B cell (primary cell): ENCODE results near the gene DLG1. TPM values are rescaled to one million over a fixed set of nuclear protein-coding genes. Genes with fewer than 3 reads are reported as not detected.

ENCODE experiments used
- ATAC-seq: fragments of 200-7000 bp; cut with Tn5 transposase; one replicate; pipeline ENCODE4 v1.10.0; 2021; ENCODE audit warnings: low read depth, mild to moderate bottlenecking, moderate number of reproducible peaks, moderate library complexity
- CTCF ChIA-PET: fragments of 350-600 bp; sonication (Branson Sonifier 250); formaldehyde crosslinking; loops from one replicate; lab custom pipeline; 2021; ENCODE audit warnings: antibody characterized with exemption, inconsistent platforms; lab: Charles Lee
- POLR2A ChIA-PET: fragments of 350-600 bp; sonication (Branson Sonifier 250); formaldehyde crosslinking; loops from one replicate; lab custom pipeline; 2021; ENCODE audit warnings: antibody characterized with exemption; lab: Charles Lee
- DNase-seq: peaks from one replicate; pipeline ENCODE4 v3.0.0; 2013
- H2AFZ ChIP-seq: 2 replicates; pipeline ENCODE4 v1.6.1; 2012; ENCODE audit warnings: mild to moderate bottlenecking, low read depth, low read length; ENCODE audit not compliant: insufficient read depth, poor library complexity, severe bottlenecking
- H3K27ac ChIP-seq, 2 donors: 1 replicate in 1 of 2; 2 replicates in 1 of 2; pipeline ENCODE4 v1.5.1; 2012 to 2013; ENCODE audit warnings: low read length in 2 of 2, mild to moderate bottlenecking in 2 of 2, moderate library complexity in 1 of 2
- H3K27me3 ChIP-seq, 4 experiments: fragments of 200-600 bp in 1 of 4; sonication (generic) in 1 of 4; replicated peaks in 1 of 4; 1 replicate in 2 of 4; 2 replicates in 2 of 4; pipeline versions ENCODE4 v1.6.1 to v1.7.0; 2013 to 2016; ENCODE audit warnings: low read length in 3 of 4, mild to moderate bottlenecking in 2 of 4, mixed read lengths in 1 of 4, moderate library complexity in 1 of 4; ENCODE audit not compliant: insufficient read depth in 4 of 4, control insufficient read depth in 3 of 4; ENCODE audit errors: control extremely low read depth in 1 of 4
- H3K36me3 ChIP-seq, 2 experiments: replicated peaks in 1 of 2; 1 replicate in 1 of 2; 2 replicates in 1 of 2; pipeline versions ENCODE4 v1.6.1 to v1.7.1; 2013; ENCODE audit warnings: low read length in 1 of 2; ENCODE audit not compliant: insufficient read depth in 2 of 2, control insufficient read depth in 1 of 2; ENCODE audit errors: control extremely low read depth in 1 of 2, extremely low read depth in 1 of 2
- H3K4me1 ChIP-seq, 2 donors: fragments of 200-600 bp in 1 of 2; sonication (generic) in 1 of 2; 1 replicate in 1 of 2; 2 replicates in 1 of 2; pipeline versions ENCODE4 v1.5.1 to v1.6.1; 2013 to 2017; ENCODE audit warnings: low read length in 2 of 2; ENCODE audit not compliant: control insufficient read depth in 2 of 2, insufficient read depth in 2 of 2
- H3K4me2 ChIP-seq: replicated peaks from 2 replicates; pipeline ENCODE3; 2012; ENCODE audit warnings: mild to moderate bottlenecking, low read depth, low read length; ENCODE audit not compliant: poor library complexity, severe bottlenecking
- H3K4me3 ChIP-seq, 5 experiments: fragments of 200-600 bp in 1 of 5; sonication (generic) in 1 of 5; 1 replicate in 3 of 5; 2 replicates in 2 of 5; pipeline versions ENCODE4 v1.5.1 to v1.7.0; 2011 to 2016; ENCODE audit warnings: low read length in 4 of 5, mild to moderate bottlenecking in 4 of 5, low read depth in 2 of 5, control low read depth in 1 of 5, moderate library complexity in 1 of 5; ENCODE audit not compliant: insufficient read depth in 1 of 5; ENCODE audit errors: control extremely low read depth in 1 of 5, extremely low read depth in 1 of 5
- H3K79me2 ChIP-seq: fragments of 200-600 bp; sonication (generic); one replicate; pipeline ENCODE4 v1.6.0; 2016; ENCODE audit warnings: low read length; ENCODE audit not compliant: control insufficient read depth, insufficient read depth
- H3K9ac ChIP-seq: fragments of 200-600 bp; sonication (generic); 2 replicates; pipeline ENCODE4 v1.6.1; 2017; ENCODE audit warnings: mild to moderate bottlenecking, low read length, moderate library complexity
- H3K9me3 ChIP-seq, 3 donors: one replicate each; pipeline versions ENCODE4 v1.6.1 to v1.7.1; 2013; ENCODE audit warnings: low read length in 2 of 3; ENCODE audit not compliant: control insufficient read depth in 2 of 3, insufficient read depth in 1 of 3; ENCODE audit errors: control extremely low read depth in 1 of 3
- H4K20me1 ChIP-seq: 2 replicates; pipeline ENCODE4 v1.6.0; 2012; ENCODE audit warnings: mild to moderate bottlenecking, low read length; ENCODE audit not compliant: insufficient read depth, control insufficient read depth, poor library complexity, severe bottlenecking
- H3K27ac Mint-ChIP-seq: one replicate; pipeline ENCODE4 v1.8.0; 2021; ENCODE audit warnings: mixed read lengths
- H3K27me3 Mint-ChIP-seq: one replicate; pipeline ENCODE4 v1.8.0; 2021; ENCODE audit warnings: mixed read lengths
- H3K4me1 Mint-ChIP-seq: one replicate; pipeline ENCODE4 v1.8.0; 2021; ENCODE audit warnings: mixed read lengths
- H3K4me3 Mint-ChIP-seq: one replicate; pipeline ENCODE4 v1.8.0; 2021; ENCODE audit warnings: mixed read lengths
- H3K9me3 Mint-ChIP-seq: one replicate; pipeline ENCODE4 v1.8.0; 2022; ENCODE audit warnings: mixed read lengths; ENCODE audit not compliant: insufficient read depth
- EZH2 ChIP-seq: IDR thresholded peaks from 2 replicates; pipeline ENCODE4 v1.6.1; 2012; ENCODE audit warnings: borderline replicate concordance, low read depth, mild to moderate bottlenecking, moderate library complexity, low read length; ENCODE audit not compliant: insufficient read depth, poor library complexity, severe bottlenecking
- WGBS: methylation state at CpG from one replicate; pipeline ENCODE4 v1.1.5; 2013; ENCODE audit warnings: missing lambda C conversion rate; ENCODE audit not compliant: insufficient coverage; 5-methylcytosine and 5-hydroxymethylcytosine counted together
- intact Hi-C: fragments of 100-400 bp; cut with micrococcal nuclease; formaldehyde crosslinking; loops from one replicate; pipeline ENCODE4 v1.10.0; 2022
- polyA plus RNA-seq: library from polyadenylated mRNA; depleted of rRNA; stranded (reverse); fragments of >200 nt; gene quantifications from 2 replicates; pipeline ENCODE4 v1.2.3, GENCODE V29; 2012
- total RNA-seq, 2 donors: library from RNA; stranded (reverse); fragments of 120-200 nt in 1 of 2; gene quantifications; 1 replicate in 1 of 2; 2 replicates in 1 of 2; pipeline versions ENCODE4 v1.2.3 to v1.2.4, GENCODE V29; 2013 to 2022
- TF ChIP-seq, protein P1 (sequence below): fragments of 200-600 bp; IDR thresholded peaks from one replicate; pipeline ENCODE4 v1.8.0; 2022; ENCODE audit warnings: antibody characterized with exemption, mild to moderate bottlenecking

Gene DLG1
- total and polyA plus RNA-seq, 2 donors (not counting 1 experiment from before 2014, with no cell fraction given), result 23.4 to 114 TPM

DNA sequence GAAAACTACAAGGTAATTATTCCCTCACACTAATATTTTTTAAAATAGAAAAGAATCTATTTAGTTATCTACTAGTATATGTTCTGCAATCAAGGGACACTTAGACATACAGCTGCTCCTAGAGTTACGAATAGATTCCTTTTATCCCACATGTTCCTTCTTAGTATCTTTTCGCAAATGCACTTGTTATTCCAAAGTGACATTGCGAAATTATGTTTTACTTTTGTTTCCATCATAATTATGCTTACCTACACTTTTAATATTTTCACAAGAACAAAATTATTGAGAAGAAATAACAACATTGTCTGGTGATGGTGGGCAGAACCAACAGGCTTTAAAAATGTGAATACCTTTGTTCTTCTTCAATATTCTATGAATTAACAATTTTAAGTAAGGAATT, 161.7 kb downstream of the DLG1 start:
- H3K4me3 ChIP-seq, result no peak overlapping the region
- no peak overlapping the region for H3K4me2 ChIP-seq
- H3K36me3 ChIP-seq, result peaks cover 0 to 46% of the 10 kb centered on the region in 2 experiments
- H3K9me3 ChIP-seq, result peaks cover 0 to 10% (median 9%) of the 10 kb centered on the region in 3 donors
- Mint-ChIP-seq H3K4me1 (peaks cover 7% of the 10 kb centered on the region), H3K4me3 (no peak overlapping the region), H3K9me3 (peaks cover 7% of the 10 kb centered on the region), H3K27me3 (no peaks in the 10 kb centered on the region), H3K27ac (no peak overlapping the region)
- no peak for ATAC-seq
- H2AFZ ChIP-seq, result no peak overlapping the region
- no peaks in the 10 kb centered on the region for H3K79me2 ChIP-seq
- no peak overlapping the region for H3K27ac ChIP-seq
- CTCF ChIA-PET, result no interaction called here
- H3K4me1 ChIP-seq, result no peaks in the 10 kb centered on the region
- TF ChIP-seq, protein P1, sequence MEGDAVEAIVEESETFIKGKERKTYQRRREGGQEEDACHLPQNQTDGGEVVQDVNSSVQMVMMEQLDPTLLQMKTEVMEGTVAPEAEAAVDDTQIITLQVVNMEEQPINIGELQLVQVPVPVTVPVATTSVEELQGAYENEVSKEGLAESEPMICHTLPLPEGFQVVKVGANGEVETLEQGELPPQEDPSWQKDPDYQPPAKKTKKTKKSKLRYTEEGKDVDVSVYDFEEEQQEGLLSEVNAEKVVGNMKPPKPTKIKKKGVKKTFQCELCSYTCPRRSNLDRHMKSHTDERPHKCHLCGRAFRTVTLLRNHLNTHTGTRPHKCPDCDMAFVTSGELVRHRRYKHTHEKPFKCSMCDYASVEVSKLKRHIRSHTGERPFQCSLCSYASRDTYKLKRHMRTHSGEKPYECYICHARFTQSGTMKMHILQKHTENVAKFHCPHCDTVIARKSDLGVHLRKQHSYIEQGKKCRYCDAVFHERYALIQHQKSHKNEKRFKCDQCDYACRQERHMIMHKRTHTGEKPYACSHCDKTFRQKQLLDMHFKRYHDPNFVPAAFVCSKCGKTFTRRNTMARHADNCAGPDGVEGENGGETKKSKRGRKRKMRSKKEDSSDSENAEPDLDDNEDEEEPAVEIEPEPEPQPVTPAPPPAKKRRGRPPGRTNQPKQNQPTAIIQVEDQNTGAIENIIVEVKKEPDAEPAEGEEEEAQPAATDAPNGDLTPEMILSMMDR, result no peak
- TF ChIP-seq EZH2, result no peak
- WGBS, result no CpG with 5 or more reads among the region's 3 CpGs
- intact Hi-C loops, result no loop called here
- no peaks in the 10 kb centered on the region for H3K27me3 ChIP-seq
- no peaks in the 10 kb centered on the region for H4K20me1 ChIP-seq
- no peak for DNase-seq
- POLR2A ChIA-PET, result interaction anchor here (0.5 kb wide), 1 partner anchor 712 kb away, joined by 3 read pairs; no protein-coding TSS in a partner anchor
- H3K9ac ChIP-seq, result no peak overlapping the region

- POLR2A ChIA-PET, result no interaction called here
- TF ChIP-seq, protein P1, result no peak
- TF ChIP-seq EZH2, result no peak
- Histone ChIP-seq H3K4me2 (no peak overlapping the region), H3K9me3 (peaks cover 0 to 10% (median 9%) of the 10 kb centered on the region in 3 donors), H3K4me3 (no peak overlapping the region), H3K36me3 (peaks cover 0 to 46% of the 10 kb centered on the region in 2 experiments), H3K27me3 (no peaks in the 10 kb centered on the region), H3K27ac (no peak overlapping the region), H3K79me2 (no peaks in the 10 kb centered on the region), H2AFZ (no peak overlapping the region), H4K20me1 (no peaks in the 10 kb centered on the region), H3K9ac (no peak overlapping the region), H3K4me1 (no peaks in the 10 kb centered on the region)
- no peak overlapping the region for H3K27ac Mint-ChIP-seq
- no peaks in the 10 kb centered on the region for H3K27me3 Mint-ChIP-seq
- intact Hi-C loops, result no loop called here
- no peak for DNase-seq
- no peak overlapping the region for H3K4me3 Mint-ChIP-seq
- H3K9me3 Mint-ChIP-seq, result peaks cover 7% of the 10 kb centered on the region
- CTCF ChIA-PET, result interaction anchor here (0.9 to 1.2 kb wide), 2 partner anchors 34 to 52 kb away, joined by 3 read pairs; no protein-coding TSS in a partner anchor
- peaks cover 6% of the 10 kb centered on the region for H3K4me1 Mint-ChIP-seq
- no peak for ATAC-seq
- no CpG with 5 or more reads among the region's 5 CpGs for WGBS
These were observed 163.2 kb downstream of the DLG1 start for GRCh38 chr3:197135212-197135611.
